H1 (cell line): ENCODE results near the gene CIROP. TPM values are rescaled to one million over a fixed set of nuclear protein-coding genes. Genes with fewer than 3 reads are reported as not detected.

Experiments used
- CHD7 ChIP-seq: fragments of 300-600 bp; sonication (generic); IDR thresholded peaks from 2 replicates; pipeline ENCODE4 v1.7.1; 2012; ENCODE audit warnings: low read length, moderate library complexity, mild to moderate bottlenecking, inconsistent platforms; ENCODE audit not compliant: insufficient replicate concordance
- CREB1 ChIP-seq: IDR thresholded peaks from 2 replicates; pipeline ENCODE4 v1.6.1; 2012; ENCODE audit warnings: inconsistent platforms
- CTBP2 ChIP-seq: IDR thresholded peaks from 2 replicates; pipeline ENCODE4 v1.7.0; 2011; ENCODE audit warnings: borderline replicate concordance, mild to moderate bottlenecking, moderate library complexity, mixed read lengths, low read length; ENCODE audit not compliant: insufficient read depth, insufficient read length
- EZH2 ChIP-seq: fragments of 200-600 bp; sonication (generic); IDR thresholded peaks from 2 replicates; pipeline ENCODE4 v1.7.1; 2012; ENCODE audit warnings: low read depth, mild to moderate bottlenecking, moderate library complexity, low read length, inconsistent platforms; ENCODE audit not compliant: severe bottlenecking
- MAFK ChIP-seq: IDR thresholded peaks from 2 replicates; pipeline ENCODE4 v1.6.1; 2012; ENCODE audit warnings: low read depth, mild to moderate bottlenecking, improper control_type of control experiment, low read length
- TAF7 ChIP-seq: optimal IDR thresholded peaks from 2 replicates; pipeline ENCODE3; 2011; ENCODE audit warnings: low read depth, mild to moderate bottlenecking, inconsistent platforms, low read length, moderate library complexity, borderline replicate concordance
- polyA plus RNA-seq, 7 experiments: library from polyadenylated mRNA; depleted of rRNA in 3 of 7; stranded (reverse) in 5 of 7; unstranded in 2 of 7; fragments of >200 nt in 5 of 7; fragments of 200-250 nt in 2 of 7; gene quantifications; 1 replicate in 5 of 7; 2 replicates in 1 of 7; 4 replicates in 1 of 7; pipeline versions ENCODE4 v1.2.1 to v1.2.3, GENCODE V29; 2011 to 2013; ENCODE audit warnings: missing spikeins in 2 of 7, mixed read lengths in 2 of 7
- total RNA-seq: library from RNA; stranded (reverse); fragmentation: NEBNext Ultra II Directional; extraction: Animal tissue kit (Norgen Biotek cat#: 25700); gene quantifications from 2 replicates; pipeline ENCODE4 v1.2.1, GENCODE V29; 2021

The CIROP gene
- total and polyA plus RNA-seq, 2 of the 8 experiments (the other 6 are each of a cell fraction or from before 2014, with no cell fraction given), result 0.06 TPM; not detected in 1

GRCh38 chr14:23060536-23061260 is 44.1 kb downstream of the CIROP start (continued):
- no peak for TF ChIP-seq CHD7
- no peak for TF ChIP-seq CTBP2
- no peak for TF ChIP-seq EZH2
- TF ChIP-seq TAF7, result no peak
- TF ChIP-seq MAFK, result no peak
- no peak for TF ChIP-seq CREB1
